A549 (cell line): ENCODE measurements around the gene ACSF3.

Experiments used
- CTCF ChIP-seq: fragments of >200 bp; sonication (Bioruptor Twin); formaldehyde crosslinking; IDR thresholded peaks from 3 replicates; pipeline ENCODE4 v1.5.1; 2016
- GATA3 ChIP-seq: IDR thresholded peaks from 2 replicates; pipeline ENCODE4 v1.6.1; 2012; ENCODE audit warnings: borderline replicate concordance
- POLR2A ChIP-seq: IDR thresholded peaks from 2 replicates; pipeline ENCODE4 v1.6.1; 2012; ENCODE audit warnings: mild to moderate bottlenecking, low read length
- RAD21 ChIP-seq, 2 experiments: fragments of >200 bp in 1 of 2; sonication (Bioruptor Twin) in 1 of 2; formaldehyde crosslinking in 1 of 2; IDR thresholded peaks in 1 of 2; conservative IDR thresholded peaks in 1 of 2; 2 replicates in 1 of 2; 3 replicates in 1 of 2; pipeline ENCODE4 v1.6.1; 2012 to 2018; ENCODE audit warnings: inconsistent platforms in 1 of 2
- RCOR1 ChIP-seq: fragments of 150-350 bp; IDR thresholded peaks from 2 replicates; pipeline ENCODE4 v1.6.1; 2014; ENCODE audit warnings: antibody characterized with exemption, low read length, low read depth
- REST ChIP-seq: fragments of 200-600 bp; sonication (generic); IDR thresholded peaks from 2 replicates; pipeline ENCODE4 v1.6.1; 2016; ENCODE audit warnings: antibody characterized with exemption, mild to moderate bottlenecking, moderate library complexity
- RNF2 ChIP-seq: fragments of 200-600 bp; sonication (generic); IDR thresholded peaks from 2 replicates; pipeline ENCODE4 v1.6.1; 2016; ENCODE audit warnings: low read depth, mild to moderate bottlenecking, antibody characterized with exemption, moderate library complexity, borderline replicate concordance
- SMC3 ChIP-seq: fragments of >200 bp; sonication (Bioruptor Twin); formaldehyde crosslinking; IDR thresholded peaks from 3 replicates; pipeline ENCODE4 v1.6.1; 2018; ENCODE audit warnings: inconsistent platforms
- TP53 ChIP-seq: fragments of 250-450 bp; sonication (Bioruptor Pico); IDR thresholded peaks from 2 replicates; pipeline ENCODE4 v1.5.0; 2021; ENCODE audit warnings: mild to moderate bottlenecking, moderate library complexity
- ZC3H11A ChIP-seq: fragments of 450-650 bp; IDR thresholded peaks from 2 replicates; pipeline ENCODE4 v1.6.1; 2014; ENCODE audit warnings: antibody characterized with exemption, mild to moderate bottlenecking

- TF ChIP-seq CTCF (no peak), RAD21 (conservative IDR thresholded peaks at IDR 0.05 in 1 of 2, IDR thresholded peaks at IDR 0.05 in 1 of 2) (no peak), POLR2A (no peak), REST (no peak), RCOR1 (no peak), ZC3H11A (no peak), GATA3 (no peak), TP53 (CRISPR knock-in tag) (no peak), RNF2 (no peak), SMC3 (no peak)
Observed at GRCh38 chr16:89160977-89161701, 67.5 kb downstream of the ACSF3 start.
